HCT116 (cell line): ENCODE measurements around the gene SLC24A1. TPM values are rescaled to one million over a fixed set of nuclear protein-coding genes. Genes with fewer than 3 reads are reported as not detected.

Experiments
- ATAC-seq: fragments of 200-7000 bp; cut with Tn5 transposase; 2 replicates; pipeline ENCODE4 v1.9.1; 2020; ENCODE audit warnings: mild to moderate bottlenecking, moderate library complexity
- BruUV-seq: library from RNA; stranded (reverse); fragments of 400-500 nt; replicated peaks from 2 replicates; lab custom pipeline; 2021; lab: Mats Ljungman, UMichigan
- CTCF ChIA-PET: fragments of 300-600 bp; sonication (Branson Sonifier 250); formaldehyde crosslinking; loops from one replicate; lab custom pipeline; 2021; ENCODE audit warnings: antibody characterized with exemption; lab: Charles Lee
- POLR2A ChIA-PET: fragments of 300-600, 350-600 bp; sonication (Branson Sonifier 250); formaldehyde crosslinking; loops from one replicate; lab custom pipeline; 2021; ENCODE audit warnings: antibody characterized with exemption; lab: Charles Lee
- RAD21 ChIA-PET, 2 experiments: fragments of 300-600 bp; sonication (Branson Sonifier 250); formaldehyde crosslinking; loops; one replicate each; lab custom pipeline; 2023; ENCODE audit warnings: low total read pairs in 2 of 2; ENCODE audit not compliant: uncharacterized antibody in 2 of 2, unreplicated experiment in 2 of 2, low non-redundant PET in 1 of 2; lab: Charles Lee
- DNase-seq: peaks from one replicate; pipeline ENCODE4 v3.0.0-alpha.2; 2010; ENCODE audit warnings: low read depth, low spot score
- H2AFZ ChIP-seq: fragments of 200-600 bp; shearing (Covaris generic), sonication (generic); 2 replicates; pipeline ENCODE4 v1.6.1; 2017; ENCODE audit warnings: low read depth, mixed run types, mixed read lengths, antibody characterized with exemption, low read length; ENCODE audit not compliant: poor library complexity, severe bottlenecking
- H3K27ac ChIP-seq: 2 replicates; pipeline ENCODE4 v1.5.1; 2012; ENCODE audit warnings: low read depth, low read length
- H3K27me3 ChIP-seq: fragments of 200-600 bp; sonication (generic); 2 replicates; pipeline ENCODE4 v1.6.1; 2016; ENCODE audit warnings: mixed run types, low read length, mixed read lengths; ENCODE audit not compliant: insufficient read depth
- H3K36me3 ChIP-seq, 2 experiments: fragments of 200-500 bp in 1 of 2; fragments of 200-600 bp in 1 of 2; sonication (Bioruptor generic) in 1 of 2; sonication (generic) in 1 of 2; 2 replicates each; pipeline versions ENCODE4 v1.5.1 to v1.6.1; 2014 to 2016; ENCODE audit warnings: low read length in 2 of 2, inconsistent platforms in 1 of 2, mixed read lengths in 1 of 2, mixed run types in 1 of 2; ENCODE audit not compliant: insufficient read depth in 2 of 2, control insufficient read depth in 1 of 2
- H3K4me1 ChIP-seq, 2 experiments: fragments of 200-600 bp in 1 of 2; sonication (generic) in 1 of 2; 2 replicates each; pipeline versions ENCODE4 v1.5.1 to v1.6.1; 2012 to 2017; ENCODE audit warnings: low read length in 2 of 2, inconsistent platforms in 1 of 2, mild to moderate bottlenecking in 1 of 2, mixed read lengths in 1 of 2, mixed run types in 1 of 2, moderate library complexity in 1 of 2; ENCODE audit not compliant: insufficient read depth in 2 of 2, control insufficient read depth in 1 of 2
- H3K4me2 ChIP-seq: fragments of 200-600 bp; sonication (generic); 2 replicates; pipeline ENCODE4 v1.6.1; 2017; ENCODE audit warnings: mixed run types, low read length, mixed read lengths
- H3K4me3 ChIP-seq, 2 experiments: fragments of 200-600 bp in 1 of 2; sonication (generic) in 1 of 2; replicated peaks in 1 of 2; 2 replicates each; pipeline ENCODE4 v1.5.1; 2011 to 2016; ENCODE audit warnings: low read length in 2 of 2, control low read depth in 1 of 2, low read depth in 1 of 2, mild to moderate bottlenecking in 1 of 2, mixed read lengths in 1 of 2, mixed run types in 1 of 2
- H3K79me2 ChIP-seq: fragments of 200-600 bp; sonication (generic); 2 replicates; pipeline ENCODE4 v1.6.1; 2017; ENCODE audit warnings: mild to moderate bottlenecking, mixed run types, low read length, moderate library complexity, mixed read lengths; ENCODE audit not compliant: insufficient read depth
- H3K9ac ChIP-seq: fragments of 200-600 bp; sonication (generic); 2 replicates; pipeline ENCODE4 v1.6.1; 2016; ENCODE audit warnings: low read length, mixed read lengths
- H3K9me2 ChIP-seq: fragments of 200-600 bp; sonication (generic), shearing (Covaris generic); 2 replicates; pipeline ENCODE4 v1.6.1; 2017; ENCODE audit warnings: mixed run types, mild to moderate bottlenecking, moderate library complexity; ENCODE audit not compliant: insufficient read depth
- H3K9me3 ChIP-seq, 2 experiments: fragments of 200-500 bp in 1 of 2; fragments of 200-600 bp in 1 of 2; sonication (Bioruptor generic) in 1 of 2; sonication (generic) in 1 of 2; 2 replicates each; pipeline ENCODE4 v1.6.1; 2014 to 2017; ENCODE audit warnings: low read length in 2 of 2, mixed read lengths in 2 of 2, inconsistent platforms in 1 of 2, low read depth in 1 of 2, mild to moderate bottlenecking in 1 of 2, mixed run types in 1 of 2, moderate library complexity in 1 of 2; ENCODE audit not compliant: control insufficient read depth in 1 of 2, insufficient read depth in 1 of 2
- H4K20me1 ChIP-seq: fragments of 200-600 bp; sonication (generic), shearing (Covaris generic); 2 replicates; pipeline ENCODE4 v1.6.1; 2017; ENCODE audit warnings: mixed run types, mild to moderate bottlenecking, moderate library complexity; ENCODE audit not compliant: insufficient read depth
- ATF3 ChIP-seq: IDR thresholded peaks from 2 replicates; pipeline ENCODE4 v1.6.1; 2012
- CEBPB ChIP-seq: IDR thresholded peaks from 2 replicates; pipeline ENCODE4 v1.6.1; 2012; ENCODE audit warnings: low read depth
- CTCF ChIP-seq, 3 experiments: fragments of 200-600 bp in 1 of 3; sonication (generic) in 1 of 3; IDR thresholded peaks in 2 of 3; conservative IDR thresholded peaks in 1 of 3; 2 replicates each; pipeline ENCODE4 v1.5.1; 2012 to 2017; ENCODE audit warnings: low read depth in 2 of 3, low read length in 2 of 3, antibody characterized with exemption in 1 of 3, borderline replicate concordance in 1 of 3, control low read depth in 1 of 3, mild to moderate bottlenecking in 1 of 3, mixed read lengths in 1 of 3, mixed run types in 1 of 3, moderate library complexity in 1 of 3; ENCODE audit not compliant: insufficient read depth in 1 of 3
- EGR1 ChIP-seq: IDR thresholded peaks from 2 replicates; pipeline ENCODE4 v1.6.1; 2012; ENCODE audit warnings: low read depth
- EZH2 ChIP-seq: fragments of 200-600 bp; sonication (generic); IDR thresholded peaks from 2 replicates; pipeline ENCODE4 v1.6.1; 2017; ENCODE audit warnings: antibody characterized with exemption, mixed run types
- FOSL1 ChIP-seq: IDR thresholded peaks from 2 replicates; pipeline ENCODE4 v1.6.1; 2012; ENCODE audit warnings: low read depth
- JUND ChIP-seq: IDR thresholded peaks from 2 replicates; pipeline ENCODE4 v1.6.1; 2012
- MAX ChIP-seq: IDR thresholded peaks from 2 replicates; pipeline ENCODE4 v1.6.1; 2012
- POLR2AphosphoS5 ChIP-seq: IDR thresholded peaks from 2 replicates; pipeline ENCODE4 v1.6.1; 2011; ENCODE audit warnings: mild to moderate bottlenecking, low read depth, low read length, moderate library complexity
- RAD21 ChIP-seq: IDR thresholded peaks from 2 replicates; pipeline ENCODE4 v1.6.1; 2012; ENCODE audit warnings: low read depth, mild to moderate bottlenecking
- SRF ChIP-seq: IDR thresholded peaks from 2 replicates; pipeline ENCODE4 v1.6.1; 2012; ENCODE audit warnings: low read depth
- ZBTB33 ChIP-seq: IDR thresholded peaks from 2 replicates; pipeline ENCODE4 v1.6.1; 2011; ENCODE audit warnings: mild to moderate bottlenecking, low read length, moderate library complexity; ENCODE audit not compliant: insufficient replicate concordance; ENCODE audit errors: extremely low read depth
- ZNF274 ChIP-seq: fragments of 200-500 bp; sonication (Bioruptor generic); IDR thresholded peaks from 2 replicates; pipeline ENCODE4 v1.6.1; 2014; ENCODE audit warnings: mild to moderate bottlenecking, low read depth, low read length, inconsistent platforms
- intact Hi-C: fragments of 100-400 bp; cut with micrococcal nuclease; formaldehyde crosslinking; loops from 2 replicates; pipeline ENCODE4 v1.10.0; 2022
- total RNA-seq: library from RNA; stranded (reverse); gene quantifications from one replicate; pipeline ENCODE4 v1.2.1, GENCODE V29; 2021; ENCODE audit not compliant: unreplicated experiment

SLC24A1 gene
- total RNA-seq, 1 experiment from 2014 or later = 15.9 TPM

GRCh38 chr15:65633752-65634151 lies 12.0 kb downstream of the SLC24A1 start:
- DNase-seq = no peak
- Histone ChIP-seq H3K9me3 (no peaks in the 10 kb centered on the region), H2AFZ (no peak overlapping the region), H3K9ac (no peak overlapping the region), H3K79me2 (no peaks in the 10 kb centered on the region), H3K27me3 (no peaks in the 10 kb centered on the region), H3K4me2 (no peak overlapping the region), H3K4me1 (peaks cover 2 to 6% of the 10 kb centered on the region in 2 experiments; a peak in 3 of 4 replicates), H3K9me2 (no peaks in the 10 kb centered on the region), H3K4me3 (no peak overlapping the region), H4K20me1 (no peaks in the 10 kb centered on the region), H3K27ac (no peak overlapping the region), H3K36me3 (no peaks in the 10 kb centered on the region)
- intact Hi-C loops = no loop called here
- TF ChIP-seq ZNF274 (no peak), RAD21 (no peak), EZH2 (no peak), SRF (no peak), JUND (no peak), EGR1 (no peak), CEBPB (no peak), CTCF (IDR thresholded peaks at IDR 0.05 in 2 of 3, conservative IDR thresholded peaks at IDR 0.05 in 1 of 3; ENCODE audit: borderline replicate concordance in 1 of 3, insufficient read depth in 1 of 3, low read depth in 2 of 3, low read length in 2 of 3) (no peak), FOSL1 (no peak), MAX (no peak), ZBTB33 (no peak), ATF3 (no peak), POLR2AphosphoS5 (no peak)
- no TSS peak for BruUV-seq
- ChIA-PET POLR2A (no interaction called here), CTCF (no interaction called here), RAD21 (no interaction called here)
- no peak for ATAC-seq
